GM12864 (cell line): ENCODE data around the gene PPP6R2.

ENCODE experiments used
- DNase-seq: peaks from one replicate; pipeline ENCODE4 v3.0.0-alpha.2; 2011; ENCODE audit warnings: low read depth
- H3K4me3 ChIP-seq: 2 replicates; pipeline ENCODE4 v1.5.1; 2011; ENCODE audit warnings: mild to moderate bottlenecking, low read depth, low read length, control low read depth
- CTCF ChIP-seq: IDR thresholded peaks from 2 replicates; pipeline ENCODE4 v1.5.1; 2011; ENCODE audit warnings: low read depth, mild to moderate bottlenecking, moderate library complexity, low read length, control low read depth, inconsistent platforms; ENCODE audit errors: missing control alignments

The PPP6R2 gene

GRCh38 chr22:50339945-50340879 lies 2.9 kb upstream of the PPP6R2 start:
- no peak overlapping the region for H3K4me3 ChIP-seq
- no peak for TF ChIP-seq CTCF
- no peak for DNase-seq

GRCh38 chr22:50341977-50342650 lies 1.0 kb upstream of the PPP6R2 start:
- DNase-seq, result peak; percentile 45
- peak overlapping the region; percentile 91; the same call in 1 of the 2 replicates for H3K4me3 ChIP-seq
- peak; percentile 94 for TF ChIP-seq CTCF

GRCh38 chr22:50343541-50343935 lies 411 bp downstream of the PPP6R2 start:
- DNase-seq, result no peak
- no peak for TF ChIP-seq CTCF
- peak overlapping the region; percentile 91 for H3K4me3 ChIP-seq

- H3K4me3 ChIP-seq, result no peak overlapping the region
- DNase-seq, result no peak
- TF ChIP-seq CTCF, result no peak
These were observed 3.3 kb downstream of the PPP6R2 start for GRCh38 chr22:50346470-50346869.

GRCh38 chr22:50347157-50347556 lies 4.0 kb downstream of the PPP6R2 start:
- no peak overlapping the region for H3K4me3 ChIP-seq
- DNase-seq, result no peak
- no peak for TF ChIP-seq CTCF

- DNase-seq, result no peak
- no peak for TF ChIP-seq CTCF
- no peak overlapping the region for H3K4me3 ChIP-seq
These were observed 4.9 kb downstream of the PPP6R2 start for GRCh38 chr22:50348058-50348457.

- DNase-seq, result no peak
- no peak for TF ChIP-seq CTCF
- no peak overlapping the region for H3K4me3 ChIP-seq
These were observed 13.1 kb downstream of the PPP6R2 start for GRCh38 chr22:50356186-50356585.
